NCI-H524 (cell line): ENCODE data around the gene SLAMF9.

ENCODE experiments used
- DNase-seq, 2 experiments: peaks; one replicate each; lab custom pipeline; 2025; lab: John Stamatoyannopoulos, UW

SLAMF9 gene

GRCh38 chr1:159977364-159978106 lies 23.5 kb upstream of the SLAMF9 start:
- no peak for DNase-seq

GRCh38 chr1:159974350-159974965 lies 20.4 kb upstream of the SLAMF9 start:
- no peak for DNase-seq

- DNase-seq, result no peak
Measured at GRCh38 chr1:159973350-159973940, 19.4 kb upstream of the SLAMF9 start.

GRCh38 chr1:159972443-159973205 lies 18.6 kb upstream of the SLAMF9 start:
- DNase-seq, result no peak

- no peak for DNase-seq
Measured at GRCh38 chr1:159970932-159971342, 16.9 kb upstream of the SLAMF9 start.

GRCh38 chr1:159968901-159969300 lies 14.9 kb upstream of the SLAMF9 start:
- DNase-seq, result no peak

- no peak for DNase-seq
Measured at GRCh38 chr1:159965263-159965662, 11.2 kb upstream of the SLAMF9 start.

- DNase-seq, result no peak
Measured at GRCh38 chr1:159964144-159964543, 10.1 kb upstream of the SLAMF9 start.

- DNase-seq, result no peak
Measured at GRCh38 chr1:159962176-159962575, 8.1 kb upstream of the SLAMF9 start.

- no peak for DNase-seq
Measured at GRCh38 chr1:159961636-159962035, 7.6 kb upstream of the SLAMF9 start.

- no peak for DNase-seq
Measured at GRCh38 chr1:159960721-159961381, 6.8 kb upstream of the SLAMF9 start.

- DNase-seq, result no peak
Measured at GRCh38 chr1:159959451-159959850, 5.4 kb upstream of the SLAMF9 start.

GRCh38 chr1:159958719-159959380 lies 4.8 kb upstream of the SLAMF9 start:
- no peak for DNase-seq

- no peak for DNase-seq
Measured at GRCh38 chr1:159957824-159958268, 3.8 kb upstream of the SLAMF9 start.

- no peak for DNase-seq
Measured at GRCh38 chr1:159955456-159955855, 1.4 kb upstream of the SLAMF9 start.

- no peak for DNase-seq
Measured at GRCh38 chr1:159952932-159953331, 1.1 kb downstream of the SLAMF9 start.

- no peak for DNase-seq
Measured at GRCh38 chr1:159951551-159951950, 2.5 kb downstream of the SLAMF9 start.

- DNase-seq, result no peak
Measured at GRCh38 chr1:159951016-159951415, 3.0 kb downstream of the SLAMF9 start.

GRCh38 chr1:159949981-159950381 lies 4.1 kb downstream of the SLAMF9 start:
- no peak for DNase-seq

- DNase-seq, result no peak
Measured at GRCh38 chr1:159949123-159949522, 4.9 kb downstream of the SLAMF9 start.

- DNase-seq, result no peak
Measured at GRCh38 chr1:159947942-159948341, 6.1 kb downstream of the SLAMF9 start.
